HG03095 (cell line): ENCODE measurements around the gene CUL1.

ENCODE experiments used
- ATAC-seq: cut with Tn5 transposase; IDR thresholded peaks from one replicate; pipeline ENCODE4 v1.9.1; 2021; ENCODE audit warnings: moderate library complexity; ENCODE audit not compliant: unreplicated experiment

CUL1 gene

GRCh38 chr7:148750442-148751355 lies 52.0 kb downstream of the CUL1 start:
- no peak for ATAC-seq

GRCh38 chr7:148753224-148753623 lies 54.5 kb downstream of the CUL1 start:
- ATAC-seq, result no peak

- no peak for ATAC-seq
Measured at GRCh38 chr7:148754912-148755311, 56.2 kb downstream of the CUL1 start.

- no peak for ATAC-seq
Measured at GRCh38 chr7:148761499-148762278, 63.0 kb downstream of the CUL1 start.

GRCh38 chr7:148763622-148764021 lies 64.9 kb downstream of the CUL1 start:
- no peak for ATAC-seq

- no peak for ATAC-seq
Measured at GRCh38 chr7:148770004-148770403, 71.3 kb downstream of the CUL1 start.

GRCh38 chr7:148772297-148773089 lies 73.8 kb downstream of the CUL1 start:
- ATAC-seq, result no peak

- peak; percentile 79 for ATAC-seq
Measured at GRCh38 chr7:148773334-148773733, 74.6 kb downstream of the CUL1 start.

GRCh38 chr7:148774471-148774870 lies 75.8 kb downstream of the CUL1 start:
- no peak for ATAC-seq

- ATAC-seq, result no peak
Measured at GRCh38 chr7:148782757-148783456, 84.2 kb downstream of the CUL1 start.

GRCh38 chr7:148783801-148784527 lies 85.3 kb downstream of the CUL1 start:
- no peak for ATAC-seq

- no peak for ATAC-seq
Measured at GRCh38 chr7:148787571-148788295, 89.0 kb downstream of the CUL1 start.

- ATAC-seq, result no peak
Measured at GRCh38 chr7:148789220-148789619, 90.5 kb downstream of the CUL1 start.

GRCh38 chr7:148790131-148790726 lies 91.5 kb downstream of the CUL1 start:
- ATAC-seq, result no peak

GRCh38 chr7:148790850-148791249 lies 92.1 kb downstream of the CUL1 start:
- ATAC-seq, result no peak

- ATAC-seq, result no peak
Measured at GRCh38 chr7:148791546-148791945, 92.8 kb downstream of the CUL1 start.

GRCh38 chr7:148793590-148793989 lies 94.9 kb downstream of the CUL1 start:
- ATAC-seq, result no peak

GRCh38 chr7:148794476-148794875 lies 95.8 kb downstream of the CUL1 start:
- no peak for ATAC-seq

- no peak for ATAC-seq
Measured at GRCh38 chr7:148796841-148797240, 98.1 kb downstream of the CUL1 start.
